Type B pancreatic cell (in vitro differentiated cells): Measurements from ENCODE around the gene CDK19. TPM values are rescaled to one million over a fixed set of nuclear protein-coding genes. Genes with fewer than 3 reads are reported as not detected.

ENCODE experiments used
- DNase-seq: peaks from one replicate; pipeline ENCODE4 v3.0.0; 2021; ENCODE audit warnings: mixed read lengths; ENCODE audit not compliant: unreplicated experiment; ENCODE audit errors: extremely low spot score
- H3K27ac Mint-ChIP-seq: 2 replicates; pipeline ENCODE4 v1.8.0; 2021; ENCODE audit warnings: mild to moderate bottlenecking, mixed read lengths
- H3K27me3 Mint-ChIP-seq: 2 replicates; pipeline ENCODE4 v1.8.0; 2021; ENCODE audit warnings: mixed read lengths
- H3K36me3 Mint-ChIP-seq: 2 replicates; pipeline ENCODE4 v1.8.0; 2021; ENCODE audit warnings: mixed read lengths
- H3K4me1 Mint-ChIP-seq: one replicate; pipeline ENCODE4 v1.8.0; 2021; ENCODE audit warnings: mixed read lengths; ENCODE audit not compliant: unreplicated experiment
- H3K4me3 Mint-ChIP-seq: 2 replicates; pipeline ENCODE4 v1.8.0; 2021; ENCODE audit warnings: mild to moderate bottlenecking, mixed read lengths
- H3K9me3 Mint-ChIP-seq: 2 replicates; pipeline ENCODE4 v1.8.0; 2021; ENCODE audit warnings: mixed read lengths
- CTCF ChIP-seq: fragments of 200-600 bp; sonication (generic); conservative IDR thresholded peaks from 2 replicates; pipeline ENCODE4 v1.5.0; 2021; ENCODE audit warnings: antibody characterized with exemption, mild to moderate bottlenecking
- total RNA-seq: library from RNA; stranded (reverse); gene quantifications from 2 replicates; pipeline ENCODE4 v1.2.1, GENCODE V29; 2021; ENCODE audit warnings: low replicate concordance

Gene CDK19
- total RNA-seq, 1 donor from 2014 or later: 27.2 TPM

- H3K4me3 Mint-ChIP-seq: no peak overlapping the region
- H3K4me1 Mint-ChIP-seq: peaks cover 19% of the 10 kb centered on the region
- H3K27me3 Mint-ChIP-seq: no peaks in the 10 kb centered on the region
- H3K27ac Mint-ChIP-seq: no peak overlapping the region
- no peaks in the 10 kb centered on the region for H3K9me3 Mint-ChIP-seq
- no peak for DNase-seq
- H3K36me3 Mint-ChIP-seq: peaks cover 6% of the 10 kb centered on the region
- TF ChIP-seq CTCF: no peak
These were observed 159.4 kb downstream of the CDK19 start for GRCh38 chr6:110655821-110656220.

GRCh38 chr6:110654096-110654820 is 161.0 kb downstream of the CDK19 start:
- H3K36me3 Mint-ChIP-seq: peaks cover 11% of the 10 kb centered on the region
- no peak for DNase-seq
- H3K9me3 Mint-ChIP-seq: no peaks in the 10 kb centered on the region
- H3K4me3 Mint-ChIP-seq: no peak overlapping the region
- H3K27me3 Mint-ChIP-seq: no peaks in the 10 kb centered on the region
- H3K4me1 Mint-ChIP-seq: peaks cover 19% of the 10 kb centered on the region
- no peak for TF ChIP-seq CTCF
- no peak overlapping the region for H3K27ac Mint-ChIP-seq

GRCh38 chr6:110653381-110653780 is 161.9 kb downstream of the CDK19 start:
- Mint-ChIP-seq H3K27me3 (no peaks in the 10 kb centered on the region), H3K9me3 (no peaks in the 10 kb centered on the region), H3K36me3 (peaks cover 14% of the 10 kb centered on the region), H3K27ac (no peak overlapping the region), H3K4me3 (no peak overlapping the region), H3K4me1 (peaks cover 19% of the 10 kb centered on the region)
- no peak for DNase-seq
- TF ChIP-seq CTCF: no peak

- no peak overlapping the region for H3K4me3 Mint-ChIP-seq
- DNase-seq: no peak
- no peak for TF ChIP-seq CTCF
- H3K27ac Mint-ChIP-seq: no peak overlapping the region
- H3K36me3 Mint-ChIP-seq: peaks cover 14% of the 10 kb centered on the region
- peaks cover 19% of the 10 kb centered on the region for H3K4me1 Mint-ChIP-seq
- no peaks in the 10 kb centered on the region for H3K27me3 Mint-ChIP-seq
- H3K9me3 Mint-ChIP-seq: no peaks in the 10 kb centered on the region
These were observed 162.7 kb downstream of the CDK19 start for GRCh38 chr6:110652520-110652919.

GRCh38 chr6:110650755-110651154 is 164.5 kb downstream of the CDK19 start:
- Mint-ChIP-seq H3K27me3 (no peaks in the 10 kb centered on the region), H3K4me1 (peaks cover 19% of the 10 kb centered on the region), H3K9me3 (no peaks in the 10 kb centered on the region), H3K4me3 (no peak overlapping the region), H3K36me3 (peaks cover 17% of the 10 kb centered on the region), H3K27ac (no peak overlapping the region)
- no peak for TF ChIP-seq CTCF
- no peak for DNase-seq
